ENCODE data around the gene ITPR3. TPM values are rescaled to one million over a fixed set of nuclear protein-coding genes. Genes with fewer than 3 reads are reported as not detected.
"Not testable (repeated sequence)": the region's sequence is repeated elsewhere in the genome, so short reads cannot be mapped to it uniquely, and the experiment has no call there.

The ITPR3 gene
- polyA plus RNA-seq, 3 donors from 2014 or later = 0.02 to 7.2 (median 1.1) TPM

DNA sequence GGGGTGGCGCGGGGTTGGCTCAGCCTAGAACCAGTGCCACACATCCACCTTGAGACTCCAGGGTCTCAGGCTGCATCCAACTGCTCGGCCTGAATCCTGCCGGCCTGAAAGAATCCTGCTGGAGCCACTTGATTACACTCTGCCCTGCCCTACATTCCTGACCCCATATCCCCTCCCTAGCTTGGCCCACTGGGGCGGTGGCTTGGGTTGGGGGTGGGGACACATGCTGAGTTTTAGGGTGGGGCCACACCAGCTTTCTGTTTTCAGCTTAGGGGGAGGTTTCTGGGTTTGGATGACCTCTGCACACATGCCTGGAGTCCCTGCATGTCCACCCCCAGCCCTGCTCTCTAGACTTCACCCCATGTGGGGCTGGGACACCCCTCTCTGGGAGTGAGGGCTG is 6.8 kb downstream of the ITPR3 start:
- no peaks in the 10 kb centered on the region for H3K9me3 Mint-ChIP-seq
- no peak for DNase-seq
- peaks cover 0 to 5% (median 0%) of the 10 kb centered on the region in 3 donors for H3K36me3 Mint-ChIP-seq
- H3K4me1 Mint-ChIP-seq = peaks cover 34 to 61% of the 10 kb centered on the region in 2 donors
- H3K4me3 Mint-ChIP-seq = no peak overlapping the region
- H3K27ac Mint-ChIP-seq = peak overlapping the region in 1 of 6 donors; percentile 29
- H3K27me3 Mint-ChIP-seq (ENCODE audit: low read depth in 3 of 3) = peaks cover 3 to 7% (median 4%) of the 10 kb centered on the region in 3 donors

DNA sequence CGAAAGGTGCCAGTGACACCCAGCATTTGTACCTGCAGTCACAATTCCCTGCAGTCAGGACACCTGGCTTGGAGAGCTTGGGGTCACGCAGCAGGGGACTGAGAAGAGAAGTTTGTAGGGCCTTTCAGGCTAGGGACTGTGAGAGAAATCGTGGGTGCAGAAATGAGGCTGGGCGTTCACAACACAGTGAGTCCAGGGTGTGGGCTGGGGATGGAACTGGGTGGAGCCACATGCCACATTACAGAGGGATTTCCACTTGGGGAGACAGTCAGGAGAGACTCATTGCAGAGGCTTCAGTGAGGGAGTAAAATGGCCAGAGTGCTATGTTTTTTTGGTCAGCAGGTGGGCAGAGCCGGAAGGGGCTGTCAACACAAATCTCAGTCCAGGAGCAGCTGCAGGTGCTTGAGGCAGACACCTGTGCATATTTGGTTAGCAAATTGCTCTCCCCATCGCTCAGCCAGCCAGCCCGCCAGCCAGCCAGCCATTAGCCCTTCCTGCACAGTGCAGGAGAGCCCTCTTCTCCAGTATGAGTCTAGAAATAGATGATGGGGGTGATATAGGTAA is 7.4 kb downstream of the ITPR3 start:
- DNase-seq = no peak
- peaks cover 33 to 60% of the 10 kb centered on the region in 2 donors for H3K4me1 Mint-ChIP-seq
- peaks cover 0 to 5% (median 0%) of the 10 kb centered on the region in 3 donors for H3K36me3 Mint-ChIP-seq
- H3K9me3 Mint-ChIP-seq = no peaks in the 10 kb centered on the region
- no peak overlapping the region for H3K4me3 Mint-ChIP-seq
- H3K27ac Mint-ChIP-seq = peak overlapping the region in 3 of 6 donors; percentile 29 to 75 (median 31)
- H3K27me3 Mint-ChIP-seq (ENCODE audit: low read depth in 3 of 3) = peaks cover 4 to 9% (median 4%) of the 10 kb centered on the region in 3 donors

DNA sequence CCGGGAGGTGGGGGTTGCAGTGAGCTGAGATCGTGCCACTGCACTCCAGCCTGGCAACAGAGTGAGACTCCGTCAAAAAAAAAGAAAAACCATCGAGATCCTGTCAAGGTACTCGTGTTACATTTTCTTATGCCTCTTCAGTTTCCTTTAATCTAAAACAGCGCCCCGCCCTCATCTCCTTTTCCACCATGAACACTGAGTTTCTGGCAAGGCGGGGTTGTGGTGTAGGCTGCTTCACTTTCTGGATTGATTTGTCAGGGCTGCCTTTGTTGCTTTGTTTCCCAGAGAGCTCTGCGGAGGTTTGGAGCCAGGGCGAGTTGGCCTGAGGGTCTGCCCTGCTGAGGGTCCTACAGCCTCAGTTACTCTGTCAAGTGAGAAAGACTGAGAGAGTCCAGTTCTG is 8.9 kb downstream of the ITPR3 start:
- no peaks in the 10 kb centered on the region for H3K9me3 Mint-ChIP-seq
- H3K4me3 Mint-ChIP-seq = no peak overlapping the region
- peak overlapping the region in 2 of 6 donors; percentile 48 to 64 for H3K27ac Mint-ChIP-seq
- no peak for DNase-seq
- H3K4me1 Mint-ChIP-seq = peaks cover 37 to 60% of the 10 kb centered on the region in 2 donors
- peaks cover 6 to 14% (median 6%) of the 10 kb centered on the region in 3 donors for H3K27me3 Mint-ChIP-seq (ENCODE audit: low read depth in 3 of 3)
- H3K36me3 Mint-ChIP-seq = peaks cover 0 to 5% (median 0%) of the 10 kb centered on the region in 3 donors

DNA sequence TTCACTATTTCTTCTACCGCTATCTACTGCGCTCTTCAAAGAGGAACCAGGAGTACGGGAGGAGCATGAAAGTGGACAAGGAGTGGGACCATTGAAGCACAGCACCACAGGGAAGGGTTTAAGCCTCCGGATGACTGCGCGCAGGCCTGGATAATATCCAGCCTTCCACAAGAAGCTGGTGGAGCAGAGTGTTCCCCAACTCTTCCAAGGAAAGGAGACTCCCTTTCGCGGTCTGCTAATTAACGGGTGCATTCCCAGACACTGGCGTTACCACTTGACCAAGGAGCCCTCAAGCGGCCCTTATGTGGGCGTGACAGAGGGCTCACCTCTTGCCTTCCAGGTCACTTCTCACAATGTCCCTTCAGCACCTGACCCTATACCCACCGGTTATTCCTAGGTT is 10.4 kb downstream of the ITPR3 start:
- H3K9me3 Mint-ChIP-seq, DNase-seq, H3K36me3 Mint-ChIP-seq, H3K4me3 Mint-ChIP-seq: not testable (repeated sequence)
- Mint-ChIP-seq H3K27ac (peak overlapping the region in 2 of 6 donors; percentile 28 to 71), H3K27me3 (ENCODE audit: low read depth in 3 of 3) (peaks cover 6 to 14% (median 9%) of the 10 kb centered on the region in 3 donors), H3K4me1 (peaks cover 45 to 71% of the 10 kb centered on the region in 2 donors)

DNA sequence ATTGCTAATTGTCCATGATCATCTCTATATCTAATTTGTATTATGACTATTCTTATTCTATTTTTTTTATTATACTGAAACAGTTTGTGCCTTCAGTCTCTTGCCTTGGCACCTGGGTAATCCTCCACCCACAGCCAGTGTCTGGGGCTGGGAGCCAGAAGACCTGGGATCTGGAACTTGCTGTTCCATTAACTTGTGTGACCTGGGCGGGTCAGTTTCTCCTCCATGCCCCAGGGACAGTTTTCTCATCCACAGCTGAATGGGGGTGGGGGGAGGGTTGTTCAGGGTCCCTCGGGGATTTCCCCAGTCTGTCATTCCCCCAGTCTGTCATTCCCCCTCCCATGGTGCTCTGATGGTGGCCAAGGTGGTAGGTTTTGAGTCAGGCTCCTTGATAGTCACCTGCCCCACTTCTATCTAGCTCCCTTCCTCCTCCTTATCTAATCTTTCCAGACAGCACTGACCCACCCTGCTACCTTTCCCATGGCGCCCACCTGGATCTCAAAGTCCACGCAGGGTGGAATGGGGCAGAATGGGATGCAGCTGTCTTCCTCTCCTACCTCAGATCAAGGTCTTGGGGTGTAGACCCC is 10.9 kb downstream of the ITPR3 start:
- Mint-ChIP-seq H3K9me3 (no peaks in the 10 kb centered on the region), H3K4me1 (peaks cover 49 to 76% of the 10 kb centered on the region in 2 donors), H3K27ac (peak overlapping the region; percentile 81 to 95 (median 88)), H3K27me3 (ENCODE audit: low read depth in 3 of 3) (peaks cover 6 to 14% (median 9%) of the 10 kb centered on the region in 3 donors), H3K36me3 (peaks cover 0 to 8% (median 0%) of the 10 kb centered on the region in 3 donors), H3K4me3 (no peak overlapping the region)
- DNase-seq = no peak

DNA sequence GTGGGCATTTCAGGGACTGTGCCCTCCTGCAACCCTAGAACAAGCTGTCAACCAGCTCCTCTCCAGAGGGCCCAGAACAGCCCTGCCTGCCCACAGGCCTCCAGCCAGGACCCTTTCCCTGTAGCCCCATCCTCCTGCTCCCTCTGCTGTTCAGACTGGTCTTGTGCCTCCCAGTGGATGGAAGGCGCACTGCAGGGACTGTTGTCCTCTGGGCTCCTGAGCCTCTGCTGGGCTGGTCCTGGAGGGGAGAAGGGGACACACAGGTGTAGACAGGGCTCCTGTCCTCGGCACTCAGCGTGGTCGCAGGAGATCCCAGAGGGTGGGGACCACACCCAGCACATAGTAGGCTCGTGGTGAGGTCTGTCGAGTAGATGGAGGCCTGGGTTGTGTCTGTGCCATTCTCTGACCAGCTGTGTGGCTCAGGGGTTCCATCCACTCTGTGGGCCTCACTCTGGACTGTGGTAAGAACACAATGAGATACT is 11.5 kb downstream of the ITPR3 start:
- Mint-ChIP-seq H3K27me3 (ENCODE audit: low read depth in 3 of 3) (peaks cover 6 to 14% (median 9%) of the 10 kb centered on the region in 3 donors), H3K4me1 (peaks cover 46 to 74% of the 10 kb centered on the region in 2 donors), H3K27ac (peak overlapping the region; percentile 81 to 95 (median 88)), H3K36me3 (peaks cover 0 to 4% (median 0%) of the 10 kb centered on the region in 3 donors), H3K4me3 (peak overlapping the region; percentile 74 to 85 (median 84)), H3K9me3 (no peaks in the 10 kb centered on the region)
- peak; percentile 56 to 58 (median 57) for DNase-seq

DNA sequence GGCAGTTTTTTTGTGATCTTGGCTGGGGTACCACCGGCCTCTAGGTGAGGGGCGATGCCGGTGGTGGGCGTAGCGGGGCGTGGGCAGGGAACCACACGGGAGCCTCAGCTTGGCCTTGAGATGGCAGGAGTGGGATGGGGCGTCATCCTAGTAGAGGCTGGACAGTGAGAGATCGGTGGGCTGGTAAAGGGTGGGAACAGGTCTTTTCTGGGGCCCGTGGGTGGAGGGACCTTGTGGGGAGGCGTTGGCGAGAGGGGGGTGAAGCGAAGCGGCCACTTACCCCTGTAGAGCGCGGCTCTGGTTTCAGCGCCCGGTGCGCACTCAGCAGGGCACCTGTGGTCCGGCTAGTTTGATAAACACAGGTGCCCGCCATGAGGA is 12.0 kb downstream of the ITPR3 start:
- peaks cover 6 to 16% (median 9%) of the 10 kb centered on the region in 3 donors for H3K27me3 Mint-ChIP-seq (ENCODE audit: low read depth in 3 of 3)
- H3K36me3 Mint-ChIP-seq = peaks cover 0 to 3% (median 0%) of the 10 kb centered on the region in 3 donors
- DNase-seq = no peak
- H3K4me1 Mint-ChIP-seq = peaks cover 45 to 72% of the 10 kb centered on the region in 2 donors
- H3K27ac Mint-ChIP-seq = peak overlapping the region; percentile 81 to 95 (median 88)
- H3K4me3 Mint-ChIP-seq = peak overlapping the region; percentile 74 to 85 (median 84)
- H3K9me3 Mint-ChIP-seq = no peaks in the 10 kb centered on the region

DNA sequence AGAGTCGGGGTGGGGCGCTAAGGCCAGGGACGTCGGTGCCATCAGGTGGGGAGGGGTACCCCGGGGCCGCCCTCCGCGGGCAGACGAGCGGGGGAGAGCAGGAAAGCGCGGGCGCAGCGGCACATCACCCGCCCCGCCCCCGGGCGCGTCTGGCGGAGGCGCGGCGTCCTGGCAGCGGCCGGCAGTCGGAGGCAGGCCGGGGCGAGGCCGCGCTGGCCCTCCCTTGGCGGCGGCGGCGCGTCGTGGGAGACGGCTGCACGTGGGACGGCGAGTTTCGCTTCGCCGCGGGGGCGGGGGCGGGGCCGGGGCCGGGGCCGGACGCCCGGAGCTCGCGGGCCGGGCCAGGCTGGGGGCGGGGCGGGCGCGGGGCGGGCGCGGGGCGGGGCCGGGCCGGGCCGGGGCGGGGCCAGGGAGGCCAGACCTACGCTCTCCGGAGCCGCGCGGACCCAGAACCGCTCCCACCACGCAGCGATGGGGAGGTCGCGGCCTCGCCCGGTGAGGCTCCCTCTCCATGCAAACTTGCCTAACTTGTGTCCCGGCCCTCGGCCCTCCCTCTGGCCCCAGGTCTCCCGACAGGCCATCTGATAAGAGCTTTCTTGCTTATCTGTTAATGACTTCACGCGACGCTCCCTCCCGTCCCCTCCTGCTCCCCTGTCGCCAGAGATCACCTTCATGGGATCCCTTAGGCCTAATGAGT is 12.5 kb downstream of the ITPR3 start:
- H3K27ac Mint-ChIP-seq = peak overlapping the region; percentile 82 to 95 (median 88)
- H3K4me1 Mint-ChIP-seq = peaks cover 49 to 72% of the 10 kb centered on the region in 2 donors
- H3K9me3 Mint-ChIP-seq = no peaks in the 10 kb centered on the region

DNA sequence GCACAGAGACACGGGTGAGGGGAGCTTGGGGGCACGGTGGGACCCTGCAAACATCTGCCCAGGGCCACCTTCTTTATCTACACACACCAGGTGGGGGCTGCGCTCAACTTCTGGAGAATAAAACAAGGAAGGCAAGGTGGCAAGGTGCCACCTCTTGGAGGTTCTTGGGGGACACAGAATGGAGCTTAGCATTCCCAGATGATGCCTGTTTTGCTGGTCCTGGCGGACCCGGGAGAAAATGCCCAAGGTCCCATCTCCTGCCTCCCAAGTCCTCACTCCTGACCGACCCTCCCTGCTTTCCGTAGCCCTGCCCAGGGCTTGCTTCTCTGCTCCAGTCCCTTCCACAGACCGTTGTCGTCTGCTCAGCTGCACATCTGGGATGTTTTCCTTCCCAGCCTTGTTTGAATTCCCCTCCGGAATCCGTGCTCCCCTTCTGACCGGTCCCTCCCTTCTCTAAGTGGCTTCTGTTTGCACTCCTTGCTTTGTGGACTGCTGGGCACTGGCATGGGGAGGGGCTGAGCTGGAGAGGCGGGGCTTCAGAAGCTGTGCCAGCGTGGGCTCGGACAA is 13.1 kb downstream of the ITPR3 start:
- Mint-ChIP-seq H3K36me3 (peaks cover 0 to 8% (median 0%) of the 10 kb centered on the region in 3 donors), H3K4me1 (peaks cover 52 to 70% of the 10 kb centered on the region in 2 donors), H3K27ac (peak overlapping the region; percentile 82 to 91 (median 86)), H3K9me3 (no peaks in the 10 kb centered on the region), H3K27me3 (ENCODE audit: low read depth in 3 of 3) (peaks cover 6 to 16% (median 9%) of the 10 kb centered on the region in 3 donors), H3K4me3 (peak overlapping the region; percentile 80 to 94 (median 90))
- no peak for DNase-seq

More for the DNA sequence above, 12.5 kb downstream of the ITPR3 start:
- Mint-ChIP-seq H3K36me3 (peaks cover 0 to 6% (median 0%) of the 10 kb centered on the region in 3 donors), H3K27me3 (ENCODE audit: low read depth in 3 of 3) (peaks cover 6 to 16% (median 9%) of the 10 kb centered on the region in 3 donors), H3K4me3 (peak overlapping the region; percentile 80 to 94 (median 90))
- peak; percentile 76 to 81 (median 77) for DNase-seq

DNA sequence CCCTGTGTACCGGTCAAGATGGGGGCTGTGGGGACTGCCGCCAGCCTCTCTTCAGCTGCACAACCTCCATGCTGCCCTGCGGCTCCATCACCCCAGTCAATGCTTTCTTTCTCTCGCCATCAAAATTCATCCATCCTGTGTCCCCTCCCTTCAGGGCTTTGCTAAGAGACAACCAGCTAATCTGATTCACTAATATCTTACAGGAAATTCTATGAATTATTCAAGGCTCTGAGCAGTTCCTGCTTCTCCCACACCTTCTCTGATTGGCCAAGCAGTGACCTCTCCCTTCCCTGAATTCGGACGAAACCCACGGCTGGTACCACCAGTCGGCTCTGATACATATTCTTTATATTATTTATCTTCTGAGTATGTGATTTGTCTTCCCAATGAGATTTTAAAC is 13.8 kb downstream of the ITPR3 start:
- H3K4me1 Mint-ChIP-seq = peaks cover 58 to 76% of the 10 kb centered on the region in 2 donors
- H3K27ac Mint-ChIP-seq = peak overlapping the region in 4 of 6 donors; percentile 6 to 84 (median 56)
- H3K4me3 Mint-ChIP-seq = peak overlapping the region in 4 of 5 donors; percentile 69 to 94 (median 76)
- peaks cover 6 to 16% (median 9%) of the 10 kb centered on the region in 3 donors for H3K27me3 Mint-ChIP-seq (ENCODE audit: low read depth in 3 of 3)
- H3K36me3 Mint-ChIP-seq = peaks cover 0 to 8% (median 0%) of the 10 kb centered on the region in 3 donors
- H3K9me3 Mint-ChIP-seq = no peaks in the 10 kb centered on the region
- DNase-seq = no peak

DNA sequence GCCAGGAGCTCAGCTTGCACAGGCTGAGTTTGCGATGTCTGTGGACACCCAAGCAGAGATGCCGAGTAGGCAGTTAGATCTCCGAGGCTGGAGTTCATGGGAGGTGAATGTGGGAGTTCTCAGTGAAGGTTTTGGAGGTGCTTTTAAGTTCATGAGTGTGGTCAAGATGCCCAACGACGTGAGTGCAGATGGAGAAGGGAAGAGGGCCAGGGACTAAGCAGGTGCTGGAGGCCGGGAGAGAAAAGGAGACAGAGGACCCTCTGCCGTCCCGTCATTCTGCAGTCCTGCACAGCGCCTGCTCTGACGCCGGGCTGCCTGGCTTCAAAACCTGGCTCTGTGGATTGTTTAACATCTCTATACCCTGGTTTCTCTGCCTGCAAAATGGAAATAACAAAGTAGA is 15.5 kb downstream of the ITPR3 start:
- H3K4me3 Mint-ChIP-seq = no peak overlapping the region
- peaks cover 54 to 67% of the 10 kb centered on the region in 2 donors for H3K4me1 Mint-ChIP-seq
- peak overlapping the region in 2 of 6 donors; percentile 18 to 82 for H3K27ac Mint-ChIP-seq
- H3K36me3 Mint-ChIP-seq = peaks cover 0 to 8% (median 0%) of the 10 kb centered on the region in 3 donors
- peaks cover 6 to 17% (median 9%) of the 10 kb centered on the region in 3 donors for H3K27me3 Mint-ChIP-seq (ENCODE audit: low read depth in 3 of 3)
- no peak for DNase-seq
- no peaks in the 10 kb centered on the region for H3K9me3 Mint-ChIP-seq

DNA sequence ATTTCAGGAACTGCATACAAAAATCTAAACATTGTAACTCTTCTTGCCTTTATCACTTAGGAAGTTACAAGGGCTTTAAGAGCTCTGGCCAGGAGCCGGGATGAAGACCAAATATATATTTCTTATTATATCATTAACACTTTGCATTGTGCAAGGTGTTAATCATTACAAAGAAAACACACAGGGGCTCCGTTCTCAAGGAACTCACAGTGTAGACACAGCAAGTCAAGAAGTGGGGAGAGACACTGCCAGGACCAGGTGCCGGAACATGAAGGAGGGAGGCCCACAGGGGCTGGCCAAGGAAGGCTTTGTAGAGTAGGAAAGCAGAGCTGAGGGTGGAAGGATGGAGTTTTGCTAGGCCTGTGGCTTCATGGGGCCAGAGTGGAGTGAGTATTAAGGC is 17.4 kb downstream of the ITPR3 start:
- DNase-seq = no peak
- H3K4me3 Mint-ChIP-seq = no peak overlapping the region
- peaks cover 2 to 12% (median 5%) of the 10 kb centered on the region in 3 donors for H3K27me3 Mint-ChIP-seq (ENCODE audit: low read depth in 3 of 3)
- H3K27ac Mint-ChIP-seq = peak overlapping the region in 4 of 6 donors; percentile 43 to 88 (median 60)
- peaks cover 56 to 69% of the 10 kb centered on the region in 2 donors for H3K4me1 Mint-ChIP-seq
- H3K36me3 Mint-ChIP-seq = peaks cover 0 to 8% (median 0%) of the 10 kb centered on the region in 3 donors
- no peaks in the 10 kb centered on the region for H3K9me3 Mint-ChIP-seq

DNA sequence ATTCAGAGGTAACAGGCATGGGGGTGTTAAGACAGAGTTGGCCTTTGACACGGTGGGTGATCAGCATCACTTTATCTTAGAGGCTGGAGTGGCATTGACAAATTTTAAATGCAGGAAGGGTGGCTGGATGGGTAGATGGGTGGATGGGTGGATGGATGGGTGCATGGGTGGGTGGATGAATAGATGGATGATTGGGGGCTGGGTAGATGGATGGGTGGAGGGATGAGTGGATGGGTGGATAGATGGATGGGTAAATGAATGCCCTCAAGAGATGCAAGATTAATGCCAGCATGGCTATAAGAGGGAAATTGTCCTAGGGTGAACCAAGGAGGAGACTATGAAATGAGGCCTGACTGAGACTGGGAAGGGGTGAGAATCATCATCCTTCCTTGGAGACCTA is 18.4 kb downstream of the ITPR3 start:
- Mint-ChIP-seq H3K4me3 (peak overlapping the region in 1 of 5 donors; percentile 18), H3K4me1 (peaks cover 52 to 68% of the 10 kb centered on the region in 2 donors), H3K27ac (peak overlapping the region in 4 of 6 donors; percentile 15 to 83 (median 36)), H3K9me3 (no peaks in the 10 kb centered on the region), H3K27me3 (ENCODE audit: low read depth in 3 of 3) (peaks cover 0 to 4% (median 4%) of the 10 kb centered on the region in 3 donors), H3K36me3 (peaks cover 0 to 8% (median 0%) of the 10 kb centered on the region in 3 donors)
- no peak for DNase-seq

Data from immature natural killer cell (primary cell).